Neural cell (in vitro differentiated cells): ENCODE results near the gene CCDC87.

Experiments
- SMC3 ChIP-seq: fragments of 450-650 bp; conservative IDR thresholded peaks from 2 replicates; pipeline ENCODE4 v1.6.1; 2014; ENCODE audit warnings: antibody characterized with exemption, mild to moderate bottlenecking, moderate library complexity; ENCODE audit not compliant: poor library complexity
- TF ChIP-seq, protein P1 (sequence below): fragments of 450-650 bp; IDR thresholded peaks from 2 replicates; pipeline ENCODE4 v1.5.1; 2014; ENCODE audit warnings: antibody characterized with exemption, mild to moderate bottlenecking, moderate library complexity; ENCODE audit not compliant: poor library complexity, severe bottlenecking

GRCh38 chr11:66557733-66558326 is 35.0 kb downstream of the CCDC87 start:
- TF ChIP-seq, protein P1, sequence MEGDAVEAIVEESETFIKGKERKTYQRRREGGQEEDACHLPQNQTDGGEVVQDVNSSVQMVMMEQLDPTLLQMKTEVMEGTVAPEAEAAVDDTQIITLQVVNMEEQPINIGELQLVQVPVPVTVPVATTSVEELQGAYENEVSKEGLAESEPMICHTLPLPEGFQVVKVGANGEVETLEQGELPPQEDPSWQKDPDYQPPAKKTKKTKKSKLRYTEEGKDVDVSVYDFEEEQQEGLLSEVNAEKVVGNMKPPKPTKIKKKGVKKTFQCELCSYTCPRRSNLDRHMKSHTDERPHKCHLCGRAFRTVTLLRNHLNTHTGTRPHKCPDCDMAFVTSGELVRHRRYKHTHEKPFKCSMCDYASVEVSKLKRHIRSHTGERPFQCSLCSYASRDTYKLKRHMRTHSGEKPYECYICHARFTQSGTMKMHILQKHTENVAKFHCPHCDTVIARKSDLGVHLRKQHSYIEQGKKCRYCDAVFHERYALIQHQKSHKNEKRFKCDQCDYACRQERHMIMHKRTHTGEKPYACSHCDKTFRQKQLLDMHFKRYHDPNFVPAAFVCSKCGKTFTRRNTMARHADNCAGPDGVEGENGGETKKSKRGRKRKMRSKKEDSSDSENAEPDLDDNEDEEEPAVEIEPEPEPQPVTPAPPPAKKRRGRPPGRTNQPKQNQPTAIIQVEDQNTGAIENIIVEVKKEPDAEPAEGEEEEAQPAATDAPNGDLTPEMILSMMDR: no peak
- TF ChIP-seq SMC3: no peak
